Measurements from ENCODE around the gene PYGO2.
A peak's percentile ranks its signal among the peaks of the same experiment; 100 is the strongest.

The PYGO2 gene, protein sequence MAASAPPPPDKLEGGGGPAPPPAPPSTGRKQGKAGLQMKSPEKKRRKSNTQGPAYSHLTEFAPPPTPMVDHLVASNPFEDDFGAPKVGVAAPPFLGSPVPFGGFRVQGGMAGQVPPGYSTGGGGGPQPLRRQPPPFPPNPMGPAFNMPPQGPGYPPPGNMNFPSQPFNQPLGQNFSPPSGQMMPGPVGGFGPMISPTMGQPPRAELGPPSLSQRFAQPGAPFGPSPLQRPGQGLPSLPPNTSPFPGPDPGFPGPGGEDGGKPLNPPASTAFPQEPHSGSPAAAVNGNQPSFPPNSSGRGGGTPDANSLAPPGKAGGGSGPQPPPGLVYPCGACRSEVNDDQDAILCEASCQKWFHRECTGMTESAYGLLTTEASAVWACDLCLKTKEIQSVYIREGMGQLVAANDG

GRCh38 chr1:154961207-154962155, at the start of gene PYGO2:
TSS of gene PYGO2 (minus strand) at chr1:154961782. CDS start at chr1:154961576, 206 bp downstream.
- DNase-seq (ENCODE audit: low read depth in 2 of 2): peak; percentile 66 to 81

DNA sequence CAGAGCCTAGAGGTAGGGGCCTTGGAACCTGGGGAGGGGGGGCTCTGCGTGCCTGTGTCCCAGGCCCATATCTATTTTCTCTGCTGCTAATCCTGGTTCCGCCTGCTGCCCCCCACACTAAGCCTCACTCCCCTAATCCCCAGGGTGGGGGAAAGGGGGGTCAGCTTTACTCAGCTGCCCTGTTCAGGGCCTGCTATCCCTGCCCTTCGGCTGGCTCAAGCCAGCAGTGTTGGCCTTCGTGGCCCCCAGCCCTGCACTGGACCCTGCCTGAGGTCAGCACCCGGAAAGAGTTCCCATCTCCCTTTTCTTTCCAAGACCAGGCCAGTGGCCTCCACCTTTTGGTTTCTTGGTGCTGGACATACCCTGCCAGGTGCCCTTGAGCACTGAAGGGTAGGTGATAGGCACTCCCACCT, 49.4 kb upstream of the PYGO2 start:
- DNase-seq (ENCODE audit: low read depth in 2 of 2): no peak

- no peak for DNase-seq (ENCODE audit: low read depth in 2 of 2)
Measured at GRCh38 chr1:155010211-155010918, 48.8 kb upstream of the PYGO2 start.

DNA sequence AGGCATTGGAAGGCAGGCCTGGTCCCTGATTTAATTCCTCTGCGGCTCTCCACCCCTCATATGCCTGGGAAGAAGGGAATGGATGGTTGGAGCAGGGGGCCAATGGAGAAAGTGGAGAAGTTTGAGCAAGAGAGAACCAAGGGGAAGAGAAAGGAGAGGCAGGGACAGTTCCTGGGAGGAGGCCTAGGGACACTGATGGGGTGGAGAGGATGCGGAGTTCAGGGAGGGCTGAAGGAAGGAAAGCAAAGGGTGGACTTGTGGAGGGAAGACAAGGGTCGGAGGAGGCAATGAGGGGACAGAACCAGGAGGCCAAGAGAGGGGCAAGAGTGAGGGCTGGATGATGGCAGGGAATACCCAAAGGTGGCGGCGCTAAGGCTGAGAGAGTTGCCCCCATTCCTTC, 48.2 kb upstream of the PYGO2 start:
- no peak for DNase-seq (ENCODE audit: low read depth in 2 of 2)

DNA sequence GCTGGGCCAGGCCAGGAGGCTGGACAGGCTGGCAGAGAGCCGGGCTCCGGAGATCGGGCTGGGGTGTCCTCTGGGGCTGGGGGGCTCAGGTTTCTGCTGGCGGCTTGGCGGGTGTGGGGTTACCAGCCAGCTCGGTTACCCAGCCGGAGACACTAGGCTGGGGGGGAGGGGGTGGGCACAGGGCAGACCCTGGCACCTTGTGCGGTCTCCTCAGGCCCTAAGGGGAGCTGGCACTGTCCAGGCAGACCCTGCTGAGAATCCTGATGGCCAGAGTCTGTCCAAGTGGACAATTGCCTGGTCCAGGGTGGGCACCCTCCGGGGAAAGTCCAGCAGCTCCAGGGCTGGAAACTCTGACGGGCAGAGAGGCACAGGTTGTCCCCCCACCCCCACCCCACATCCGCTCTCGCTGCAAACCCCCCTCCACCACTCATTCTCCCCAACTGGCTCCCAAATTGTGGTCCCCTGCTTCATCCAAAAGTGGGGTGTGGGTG, 47.7 kb upstream of the PYGO2 start:
- DNase-seq (ENCODE audit: low read depth in 2 of 2): no peak

GRCh38 chr1:155008015-155008941, 46.7 kb upstream of the PYGO2 start:
- peak; percentile 60 to 72 for DNase-seq (ENCODE audit: low read depth in 2 of 2)

- no peak for DNase-seq (ENCODE audit: low read depth in 2 of 2)
Measured at GRCh38 chr1:155007251-155007828, 45.8 kb upstream of the PYGO2 start.

- DNase-seq (ENCODE audit: low read depth in 2 of 2): no peak
Measured at GRCh38 chr1:155006601-155007101, 45.1 kb upstream of the PYGO2 start.

DNA sequence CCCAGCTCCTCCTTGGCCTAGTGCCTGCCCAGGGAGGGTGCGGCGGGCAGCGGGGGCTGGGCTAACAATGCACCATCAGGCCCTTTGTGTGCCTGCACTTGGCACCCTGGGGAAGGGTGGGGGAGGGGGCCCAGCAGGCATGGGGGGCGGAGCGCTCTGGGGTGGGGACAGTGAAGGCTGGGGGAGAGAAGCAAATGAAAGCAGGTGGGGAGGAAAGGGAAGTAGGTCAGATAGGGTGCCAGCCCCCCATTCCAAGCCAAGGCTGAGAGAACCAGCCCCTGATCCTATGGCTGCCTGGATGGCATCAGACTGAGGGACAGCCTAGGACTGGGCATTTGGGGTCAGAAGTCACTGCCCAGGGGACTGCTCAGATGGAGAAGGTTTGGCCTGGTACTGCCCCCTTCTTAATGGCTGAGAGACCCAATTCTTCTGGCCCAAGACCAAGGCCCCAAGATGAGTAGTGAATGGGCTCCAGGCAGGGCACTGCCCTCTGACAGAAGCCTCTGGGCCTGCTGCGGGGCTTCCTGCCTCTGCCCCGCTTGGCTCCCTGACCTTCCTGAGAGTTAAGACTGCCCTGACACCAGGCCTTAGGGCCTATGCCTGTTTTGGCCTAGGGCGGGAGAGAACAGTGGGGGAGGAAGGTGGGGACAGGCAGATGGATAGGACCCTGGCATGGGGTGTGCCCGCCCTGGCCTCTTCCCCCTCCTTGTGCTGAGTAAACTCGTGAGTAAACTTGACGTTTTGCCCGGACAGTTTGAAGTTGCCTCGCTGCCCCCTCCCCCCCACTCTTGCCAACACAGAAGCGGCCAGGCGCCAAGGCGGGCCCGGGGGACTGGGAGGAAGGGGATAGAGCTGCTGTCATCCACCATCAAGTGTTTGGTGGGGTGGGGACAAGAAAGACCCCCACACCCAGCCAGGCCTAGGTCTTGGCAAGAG, 43.8 kb upstream of the PYGO2 start:
- DNase-seq (ENCODE audit: low read depth in 2 of 2): no peak

GRCh38 chr1:155004352-155005075, 42.9 kb upstream of the PYGO2 start:
- DNase-seq (ENCODE audit: low read depth in 2 of 2): no peak

DNA sequence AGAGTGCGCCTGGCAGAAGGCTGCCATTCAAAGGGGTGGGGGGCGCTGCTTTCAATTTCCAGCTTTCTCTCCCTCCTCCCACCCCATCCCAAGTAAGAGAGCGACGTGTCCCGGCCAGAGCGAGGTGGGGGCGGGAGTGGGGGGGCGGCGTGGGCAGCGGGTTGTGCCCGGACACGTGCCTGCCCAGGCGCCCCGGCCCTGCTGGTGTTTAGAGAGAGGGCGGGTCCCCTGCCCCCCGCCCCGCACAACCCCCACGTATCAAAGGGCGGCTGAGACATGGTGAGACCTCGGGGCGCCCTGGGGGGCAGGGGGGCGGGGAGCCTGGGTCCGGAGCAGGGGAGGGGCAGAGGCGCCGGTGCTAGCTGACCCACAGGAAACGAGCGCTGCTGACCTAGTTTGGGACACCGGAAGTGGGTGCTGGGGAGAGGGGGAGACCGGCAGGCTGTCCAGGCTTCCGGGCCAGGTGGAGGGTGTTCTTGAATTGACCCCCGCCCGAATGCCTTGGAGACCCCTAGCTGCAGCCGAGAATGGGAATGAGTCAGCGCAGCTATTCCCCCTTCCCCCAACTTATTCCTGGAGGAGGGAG, 42.3 kb upstream of the PYGO2 start:
- DNase-seq (ENCODE audit: low read depth in 2 of 2): no peak

- no peak for DNase-seq (ENCODE audit: low read depth in 2 of 2)
Measured at GRCh38 chr1:155003227-155003765, 41.7 kb upstream of the PYGO2 start.

DNA sequence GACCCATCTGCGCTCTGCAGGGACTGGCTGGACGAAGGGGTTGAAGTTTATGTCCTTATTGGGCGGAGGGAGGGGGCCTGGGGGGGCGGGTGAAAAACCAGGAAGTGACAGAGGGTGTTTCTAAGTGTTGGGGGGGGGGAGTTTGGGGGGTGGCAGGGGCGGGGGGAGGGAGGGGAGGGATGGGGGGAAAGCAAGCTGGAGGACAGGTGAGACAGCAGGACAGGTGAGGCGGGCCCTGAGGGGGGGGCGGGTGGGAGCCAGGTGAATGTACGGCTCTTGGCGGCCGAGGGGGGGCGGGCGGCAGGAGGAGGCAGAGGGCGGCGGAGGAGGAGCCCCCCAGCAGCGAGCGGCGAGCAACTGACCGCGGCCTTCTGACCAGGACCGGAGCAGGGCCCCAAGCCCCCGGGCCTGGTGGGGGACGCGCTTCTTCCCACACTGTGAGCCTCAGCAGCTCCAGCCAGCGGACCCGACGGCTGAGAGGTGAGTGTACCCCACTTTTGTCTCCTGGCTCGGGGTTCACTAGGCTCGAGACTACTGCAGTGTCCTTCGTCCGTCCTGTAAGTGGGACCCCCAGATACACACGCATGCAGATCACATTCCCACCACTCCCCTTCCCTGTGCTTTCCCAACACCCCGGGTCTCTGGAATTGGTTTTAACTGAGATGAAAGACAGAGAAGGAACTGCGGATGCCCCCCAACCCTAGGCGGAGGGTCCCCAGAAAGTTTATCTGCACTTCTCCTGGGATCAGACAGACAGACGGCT, 41.1 kb upstream of the PYGO2 start, which contains the start of gene ZBTB7B:
TSS of gene ZBTB7B (plus strand) at position 339 of the 763 bp plus-strand sequence. CDS start 11,859 bp downstream, outside the sequence.
- DNase-seq (ENCODE audit: low read depth in 2 of 2): no peak

- peak; percentile 97 to 98 for DNase-seq (ENCODE audit: low read depth in 2 of 2)
Measured at GRCh38 chr1:155001675-155002463, 40.3 kb upstream of the PYGO2 start.

DNA sequence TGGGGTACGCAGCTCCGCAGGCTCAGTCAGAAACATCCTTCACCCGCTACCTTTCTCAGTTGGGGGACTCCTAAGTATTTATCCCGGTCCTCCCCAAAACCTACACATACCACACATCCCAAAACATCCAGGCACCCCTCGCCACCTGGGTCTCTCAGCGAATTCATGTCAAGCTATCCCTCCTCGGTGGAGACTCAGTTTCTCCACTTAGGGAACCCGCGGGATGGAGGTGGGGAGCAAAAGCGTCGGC, 39.8 kb upstream of the PYGO2 start:
- no peak for DNase-seq (ENCODE audit: low read depth in 2 of 2)

DNA sequence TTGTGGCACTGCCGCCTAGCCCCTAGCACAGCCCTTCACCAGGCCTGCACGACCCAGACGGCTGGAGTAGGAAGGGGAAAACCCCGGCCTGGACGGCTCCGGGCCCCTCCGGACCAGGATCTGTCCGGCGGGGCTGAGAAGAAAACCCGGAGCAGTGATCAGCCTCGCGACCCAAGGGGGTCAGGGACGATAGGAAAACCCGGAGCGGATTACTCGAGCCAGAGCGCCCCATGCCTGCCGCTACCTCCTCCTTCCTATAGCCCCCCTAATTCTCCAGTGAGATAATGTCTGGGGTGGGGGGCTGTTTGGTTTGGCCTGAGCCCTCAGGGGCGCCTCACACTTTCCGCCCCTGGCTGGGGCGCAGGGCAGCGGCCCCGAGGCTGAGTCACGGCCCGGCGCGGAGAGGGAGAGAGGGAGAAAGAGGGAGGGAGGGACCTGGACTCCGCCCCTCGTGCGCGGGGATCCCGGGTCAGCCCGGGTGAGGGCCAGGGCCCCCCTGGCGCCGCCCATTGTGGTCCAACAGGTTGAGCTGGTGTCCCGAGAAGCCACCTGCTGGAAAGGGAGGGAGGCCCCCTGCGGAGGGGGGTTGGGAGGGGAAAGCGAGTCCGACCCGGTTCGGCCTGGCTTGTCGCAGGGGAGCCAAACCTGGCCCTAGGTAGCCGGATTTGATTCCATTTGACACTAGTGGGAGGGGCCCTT, 39.3 kb upstream of the PYGO2 start:
- DNase-seq (ENCODE audit: low read depth in 2 of 2): peak; percentile 56 to 76
